ENCODE results near the gene ZFR2. TPM values are rescaled to one million over a fixed set of nuclear protein-coding genes. Genes with fewer than 3 reads are reported as not detected.

The ZFR2 gene
- total RNA-seq, 4 donors from 2014 or later, result not detected

GRCh38 chr19:3770136-3770999, 98.5 kb downstream of the ZFR2 start:
- in situ Hi-C loops (cut with MboI; ENCODE audit: low pct_ligation_motif_present in 1 of 4, low pct_unique_long_range_greater_than_20kb in 1 of 4, low sequenced_read_pairs in 3 of 4), result no loop called here
- no peak for TF ChIP-seq POLR2A (IDR thresholded peaks at IDR 0.05)
- TF ChIP-seq CTCF (IDR thresholded peaks at IDR 0.05), result no peak
- TF ChIP-seq EP300 (IDR thresholded peaks at IDR 0.05; ENCODE audit: low read depth), result no peak
- no peaks in the 10 kb centered on the region for H3K27me3 ChIP-seq
- intact Hi-C loops (cut with DNase I; ENCODE audit: low total_unique reads), result no loop called here
- no peak overlapping the region for H3K4me3 ChIP-seq
- WGBS, 2 donors (ENCODE audit: low coverage in 1 of 2), result 83% methylated on average over 6 to 49 of the region's 53 CpGs
- no peak for DNase-seq
- no peak overlapping the region for H3K27ac ChIP-seq
- no peaks in the 10 kb centered on the region for H3K9me3 ChIP-seq
- peaks cover 0 to 6% (median 2%) of the 10 kb centered on the region in 4 donors for H3K36me3 ChIP-seq
- H3K4me1 ChIP-seq, result no peaks in the 10 kb centered on the region

GRCh38 chr19:3769494-3769893, 99.3 kb downstream of the ZFR2 start:
- H3K27me3 ChIP-seq, result no peaks in the 10 kb centered on the region
- intact Hi-C loops (cut with DNase I; ENCODE audit: low total_unique reads) (no loop called here), in situ Hi-C loops (cut with MboI; ENCODE audit: low pct_ligation_motif_present in 1 of 4, low pct_unique_long_range_greater_than_20kb in 1 of 4, low sequenced_read_pairs in 3 of 4) (no loop called here)
- peaks cover 0 to 8% (median 2%) of the 10 kb centered on the region in 4 donors for H3K36me3 ChIP-seq
- WGBS, 2 donors (ENCODE audit: low coverage in 1 of 2), result 90% methylated on average over 17 of the region's 17 CpGs; no CpG with 5 or more reads in 1 of the 2 donors
- TF ChIP-seq CTCF (IDR thresholded peaks at IDR 0.05) (no peak), EP300 (IDR thresholded peaks at IDR 0.05; ENCODE audit: low read depth) (no peak), POLR2AphosphoS5 (IDR thresholded peaks at IDR 0.05) (no peak), POLR2A (IDR thresholded peaks at IDR 0.05) (no peak)
- no peak for DNase-seq
- H3K4me1 ChIP-seq, result no peaks in the 10 kb centered on the region
- H3K27ac ChIP-seq, result no peak overlapping the region
- H3K9me3 ChIP-seq, result no peaks in the 10 kb centered on the region
- H3K4me3 ChIP-seq, result no peak overlapping the region

GRCh38 chr19:3768748-3769099, 100.1 kb downstream of the ZFR2 start:
- 91 to 96% methylated on average over 4 to 7 of the region's 7 CpGs for WGBS, 2 donors (ENCODE audit: low coverage in 1 of 2)
- Histone ChIP-seq H3K27me3 (no peaks in the 10 kb centered on the region), H3K36me3 (peaks cover 0 to 8% (median 2%) of the 10 kb centered on the region in 4 donors), H3K27ac (no peak overlapping the region), H3K4me1 (peaks cover 0 to 3% (median 1%) of the 10 kb centered on the region in 4 donors), H3K4me3 (no peak overlapping the region), H3K9me3 (no peaks in the 10 kb centered on the region)
- intact Hi-C loops (cut with DNase I; ENCODE audit: low total_unique reads), result no loop called here
- TF ChIP-seq EP300 (IDR thresholded peaks at IDR 0.05; ENCODE audit: low read depth) (no peak), POLR2AphosphoS5 (IDR thresholded peaks at IDR 0.05) (no peak), POLR2A (IDR thresholded peaks at IDR 0.05) (no peak), CTCF (IDR thresholded peaks at IDR 0.05) (no peak)
- in situ Hi-C loops (cut with MboI; ENCODE audit: low pct_ligation_motif_present in 1 of 4, low pct_unique_long_range_greater_than_20kb in 1 of 4, low sequenced_read_pairs in 3 of 4), result no loop called here
- no peak for DNase-seq

GRCh38 chr19:3768015-3768747, 100.7 kb downstream of the ZFR2 start:
- intact Hi-C loops (cut with DNase I; ENCODE audit: low total_unique reads) (no loop called here), in situ Hi-C loops (cut with MboI; ENCODE audit: low pct_ligation_motif_present in 1 of 4, low pct_unique_long_range_greater_than_20kb in 1 of 4, low sequenced_read_pairs in 3 of 4) (no loop called here)
- WGBS, 2 donors (ENCODE audit: low coverage in 1 of 2), result 94% methylated on average over 24 of the region's 25 CpGs; no CpG with 5 or more reads in 1 of the 2 donors
- H3K36me3 ChIP-seq, result peaks cover 0 to 8% (median 2%) of the 10 kb centered on the region in 4 donors
- no peak overlapping the region for H3K4me3 ChIP-seq
- no peak for DNase-seq
- H3K27me3 ChIP-seq, result no peaks in the 10 kb centered on the region
- H3K9me3 ChIP-seq, result no peaks in the 10 kb centered on the region
- TF ChIP-seq POLR2AphosphoS5 (IDR thresholded peaks at IDR 0.05), result no peak
- no peak for TF ChIP-seq EP300 (IDR thresholded peaks at IDR 0.05; ENCODE audit: low read depth)
- TF ChIP-seq CTCF (IDR thresholded peaks at IDR 0.05), result no peak
- no peak for TF ChIP-seq POLR2A (IDR thresholded peaks at IDR 0.05)
- H3K4me1 ChIP-seq, result peaks cover 0 to 9% (median 6%) of the 10 kb centered on the region in 4 donors
- H3K27ac ChIP-seq, result no peak overlapping the region

All from transverse colon (tissue), 4 donors.